Measurements from ENCODE around the gene PTPRT.

PTPRT gene

DNA sequence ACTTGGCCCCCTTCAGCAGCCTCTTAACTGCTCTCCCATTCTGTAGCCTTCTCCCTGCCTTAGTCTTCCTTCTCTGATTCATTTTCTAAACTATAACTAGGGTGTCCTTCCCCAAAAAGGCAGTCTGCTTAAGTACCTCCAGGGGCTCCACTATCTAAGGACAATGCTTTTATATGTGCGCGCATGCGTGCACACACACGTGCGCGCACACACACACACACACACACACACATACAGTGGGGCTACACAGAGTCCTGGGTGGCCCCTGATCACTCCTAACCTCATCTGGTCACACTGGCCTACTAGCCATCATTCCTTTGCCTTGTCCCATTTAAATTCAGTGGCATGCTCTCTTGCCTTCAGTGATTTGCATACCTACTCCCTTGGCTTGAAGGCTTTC lies 917.2 kb downstream of the PTPRT start:
- DNase-seq (ENCODE audit: extremely low spot score): no peak
- TF ChIP-seq FOXM1 (IDR thresholded peaks at IDR 0.05; ENCODE audit: borderline replicate concordance): no peak
- no peak for TF ChIP-seq TARDBP (IDR thresholded peaks at IDR 0.05)
- TF ChIP-seq FOXK2 (IDR thresholded peaks at IDR 0.05): no peak
- TF ChIP-seq CTBP1 (IDR thresholded peaks at IDR 0.05; ENCODE audit: borderline replicate concordance): no peak
- no peak for TF ChIP-seq HDGF (IDR thresholded peaks at IDR 0.05; ENCODE audit: borderline replicate concordance)
- no peak for TF ChIP-seq L3MBTL2 (conservative IDR thresholded peaks at IDR 0.05)
- TF ChIP-seq SP1 (IDR thresholded peaks at IDR 0.05): no peak
- TF ChIP-seq NFRKB (IDR thresholded peaks at IDR 0.05): no peak
- no peak for TF ChIP-seq FOXA1 (IDR thresholded peaks at IDR 0.05)
- no peak for TF ChIP-seq ZNF384 (IDR thresholded peaks at IDR 0.05)
- TF ChIP-seq SUZ12 (IDR thresholded peaks at IDR 0.05): no peak
- no peak for TF ChIP-seq ARNT (IDR thresholded peaks at IDR 0.05)
- no peak for TF ChIP-seq ELF4 (IDR thresholded peaks at IDR 0.05)
- POLR2A ChIA-PET: no interaction called here
- CTCF ChIA-PET: no interaction called here

DNA sequence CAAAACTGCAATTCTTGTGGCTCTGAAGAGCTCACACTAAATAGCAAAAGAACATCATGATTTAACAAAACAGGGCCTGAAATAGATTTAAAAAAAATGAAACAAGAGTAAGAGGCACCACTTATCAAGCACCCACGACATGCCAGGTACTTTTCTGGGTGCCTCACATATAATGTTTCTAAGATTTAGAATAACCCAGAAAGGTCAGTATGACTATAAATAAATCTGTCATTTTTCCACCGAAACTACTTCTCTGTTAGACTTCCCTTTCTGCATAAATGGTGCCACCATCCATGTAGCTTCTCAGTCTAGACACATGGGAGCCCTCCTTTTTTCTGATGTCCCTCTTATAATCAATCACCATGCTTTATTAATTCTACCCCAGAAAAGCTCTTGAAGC lies 919.2 kb downstream of the PTPRT start:
- ChIA-PET CTCF (no interaction called here), POLR2A (no interaction called here)
- TF ChIP-seq NFRKB (IDR thresholded peaks at IDR 0.05) (no peak), L3MBTL2 (conservative IDR thresholded peaks at IDR 0.05) (no peak)
- DNase-seq (ENCODE audit: extremely low spot score): no peak

GRCh38 chr20:42267793-42268384 lies 921.8 kb downstream of the PTPRT start:
- CTCF ChIA-PET: no interaction called here
- DNase-seq (ENCODE audit: extremely low spot score): no peak
- POLR2A ChIA-PET: no interaction called here
- TF ChIP-seq LEF1 (IDR thresholded peaks at IDR 0.05; ENCODE audit: borderline replicate concordance) (no peak), ZNF384 (IDR thresholded peaks at IDR 0.05) (no peak), L3MBTL2 (conservative IDR thresholded peaks at IDR 0.05) (no peak), NFRKB (IDR thresholded peaks at IDR 0.05) (no peak), FOXM1 (IDR thresholded peaks at IDR 0.05; ENCODE audit: borderline replicate concordance) (no peak), ELF4 (IDR thresholded peaks at IDR 0.05) (no peak), CTBP1 (IDR thresholded peaks at IDR 0.05; ENCODE audit: borderline replicate concordance) (no peak), SP1 (IDR thresholded peaks at IDR 0.05) (no peak), FOXA1 (IDR thresholded peaks at IDR 0.05) (no peak), BHLHE40 (IDR thresholded peaks at IDR 0.05; ENCODE audit: borderline replicate concordance) (no peak), SUZ12 (IDR thresholded peaks at IDR 0.05) (no peak), HDGF (IDR thresholded peaks at IDR 0.05; ENCODE audit: borderline replicate concordance) (no peak), PKNOX1 (IDR thresholded peaks at IDR 0.05) (no peak), TARDBP (IDR thresholded peaks at IDR 0.05) (no peak)

GRCh38 chr20:42261766-42262270 lies 927.9 kb downstream of the PTPRT start:
- no peak for DNase-seq (ENCODE audit: extremely low spot score)
- TF ChIP-seq L3MBTL2 (conservative IDR thresholded peaks at IDR 0.05) (no peak), LEF1 (IDR thresholded peaks at IDR 0.05; ENCODE audit: borderline replicate concordance) (no peak)
- ChIA-PET POLR2A (no interaction called here), CTCF (no interaction called here)

- no peak for TF ChIP-seq NFRKB (IDR thresholded peaks at IDR 0.05)
- no peak for TF ChIP-seq PKNOX1 (IDR thresholded peaks at IDR 0.05)
- no peak for TF ChIP-seq ARNT (IDR thresholded peaks at IDR 0.05)
- TF ChIP-seq SUZ12 (IDR thresholded peaks at IDR 0.05): no peak
- TF ChIP-seq CTBP1 (IDR thresholded peaks at IDR 0.05; ENCODE audit: borderline replicate concordance): no peak
- TF ChIP-seq ELF4 (IDR thresholded peaks at IDR 0.05): no peak
- TF ChIP-seq ZNF384 (IDR thresholded peaks at IDR 0.05): no peak
- TF ChIP-seq TARDBP (IDR thresholded peaks at IDR 0.05): no peak
- no peak for TF ChIP-seq SP1 (IDR thresholded peaks at IDR 0.05)
- no peak for TF ChIP-seq L3MBTL2 (conservative IDR thresholded peaks at IDR 0.05)
- no peak for TF ChIP-seq LEF1 (IDR thresholded peaks at IDR 0.05; ENCODE audit: borderline replicate concordance)
- no peak for TF ChIP-seq FOXA1 (IDR thresholded peaks at IDR 0.05)
- no peak for TF ChIP-seq HDGF (IDR thresholded peaks at IDR 0.05; ENCODE audit: borderline replicate concordance)
- no peak for TF ChIP-seq FOXK2 (IDR thresholded peaks at IDR 0.05)
- TF ChIP-seq FOXM1 (IDR thresholded peaks at IDR 0.05; ENCODE audit: borderline replicate concordance): no peak
- no peak for TF ChIP-seq BHLHE40 (IDR thresholded peaks at IDR 0.05; ENCODE audit: borderline replicate concordance)
- DNase-seq (ENCODE audit: extremely low spot score): no peak
Observed at GRCh38 chr20:42260184-42260583, 929.5 kb downstream of the PTPRT start.

GRCh38 chr20:42259389-42259788 lies 930.3 kb downstream of the PTPRT start:
- ChIA-PET POLR2A (no interaction called here), CTCF (no interaction called here)
- DNase-seq (ENCODE audit: extremely low spot score): no peak
- TF ChIP-seq BHLHE40 (IDR thresholded peaks at IDR 0.05; ENCODE audit: borderline replicate concordance) (no peak), ZNF384 (IDR thresholded peaks at IDR 0.05) (no peak), HDGF (IDR thresholded peaks at IDR 0.05; ENCODE audit: borderline replicate concordance) (no peak), SP1 (IDR thresholded peaks at IDR 0.05) (no peak), TARDBP (IDR thresholded peaks at IDR 0.05) (no peak), ARNT (IDR thresholded peaks at IDR 0.05) (no peak), FOXK2 (IDR thresholded peaks at IDR 0.05) (no peak), PKNOX1 (IDR thresholded peaks at IDR 0.05) (no peak), SUZ12 (IDR thresholded peaks at IDR 0.05) (no peak), NFRKB (IDR thresholded peaks at IDR 0.05) (no peak), LEF1 (IDR thresholded peaks at IDR 0.05; ENCODE audit: borderline replicate concordance) (no peak), CTBP1 (IDR thresholded peaks at IDR 0.05; ENCODE audit: borderline replicate concordance) (no peak), ELF4 (IDR thresholded peaks at IDR 0.05) (no peak)

More at GRCh38 chr20:42260184-42260583, 929.5 kb downstream of the PTPRT start:
- CTCF ChIA-PET: no interaction called here
- POLR2A ChIA-PET: no interaction called here
